ENCODE measurements around the gene GRK4.
"Not testable (repeated sequence)": the region's sequence is repeated elsewhere in the genome, so short reads cannot be mapped to it uniquely, and the experiment has no call there.

The GRK4 gene

GRCh38 chr4:3041192-3042142, 78.1 kb downstream of the GRK4 start:
- Mint-ChIP-seq H3K9me3 (no peaks in the 10 kb centered on the region), H3K27ac (peak overlapping the region; percentile 83), H3K4me1 (peaks cover 45% of the 10 kb centered on the region), H3K36me3 (peaks cover 5% of the 10 kb centered on the region), H3K4me3 (peak overlapping the region; percentile 77)
- ATAC-seq (peak; percentile 60), DNase-seq (ENCODE audit: low spot score in 2 of 2) (no peak)

DNA sequence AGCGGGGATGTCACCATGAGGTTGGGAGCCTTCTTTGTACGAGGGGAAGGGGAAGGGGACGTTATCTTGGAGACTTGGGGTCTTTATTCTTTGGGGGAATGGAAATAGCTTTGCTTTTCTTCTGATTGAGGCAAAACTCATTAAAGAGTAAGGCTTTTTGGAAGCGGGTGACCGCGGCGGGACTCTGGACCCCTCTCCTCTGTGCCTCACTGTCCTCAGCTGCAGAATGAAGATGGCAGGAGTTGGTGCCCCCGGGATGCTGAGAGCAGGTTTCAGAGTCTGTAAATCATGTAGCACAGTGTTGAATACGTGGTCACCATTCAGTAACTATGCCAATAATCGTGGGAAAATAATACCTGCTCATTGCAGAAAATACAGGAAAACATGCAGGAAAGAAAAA, 78.9 kb downstream of the GRK4 start:
- DNase-seq (ENCODE audit: low spot score in 2 of 2) (no peak), ATAC-seq (no peak)
- H3K4me1 Mint-ChIP-seq, result peaks cover 40% of the 10 kb centered on the region
- H3K4me3 Mint-ChIP-seq, result peak overlapping the region; percentile 77
- no peaks in the 10 kb centered on the region for H3K9me3 Mint-ChIP-seq
- H3K36me3 Mint-ChIP-seq, result peaks cover 5% of the 10 kb centered on the region
- peak overlapping the region; percentile 83 for H3K27ac Mint-ChIP-seq

DNA sequence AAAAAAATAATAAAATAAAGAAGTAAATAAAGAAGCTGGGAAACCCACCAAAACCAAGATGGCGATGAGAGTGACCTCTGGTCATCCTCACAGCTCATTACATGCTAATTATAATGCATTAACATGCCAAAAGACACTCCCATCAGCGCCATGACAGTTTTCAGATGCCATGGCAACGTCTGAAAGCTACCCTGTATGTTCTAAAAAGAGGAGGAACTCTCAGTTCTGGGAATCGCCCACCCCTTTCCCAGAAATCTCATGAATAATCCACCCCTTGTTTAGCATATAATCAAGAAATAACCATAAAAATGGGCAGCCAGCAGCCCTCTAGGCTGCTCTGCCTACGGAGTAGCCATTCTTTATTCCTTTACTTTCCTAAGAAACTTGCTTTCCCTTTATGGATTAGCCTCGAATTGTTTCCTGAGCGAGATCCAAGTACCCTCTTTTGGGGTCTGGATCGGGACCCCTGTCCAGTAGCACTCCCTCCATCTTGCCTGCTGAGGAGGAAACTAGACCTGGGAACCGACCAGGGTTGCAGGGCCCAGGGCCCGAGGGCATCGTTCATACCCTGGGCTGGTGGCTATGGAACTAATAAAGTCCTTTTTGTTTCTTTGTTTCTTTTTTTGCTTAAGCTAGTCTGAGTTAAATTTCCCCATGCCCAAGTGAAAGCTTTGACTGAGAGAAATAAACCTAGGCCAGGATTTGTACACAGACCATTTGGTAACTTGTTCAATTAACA, 80.1 kb downstream of the GRK4 start:
- H3K4me3 Mint-ChIP-seq, result no peak overlapping the region
- H3K9me3 Mint-ChIP-seq, result no peaks in the 10 kb centered on the region
- H3K36me3 Mint-ChIP-seq, result peaks cover 11% of the 10 kb centered on the region
- ATAC-seq, result no peak
- H3K4me1 Mint-ChIP-seq, result peaks cover 40% of the 10 kb centered on the region
- H3K27ac Mint-ChIP-seq, result no peak overlapping the region
- DNase-seq (ENCODE audit: low spot score in 2 of 2), result no peak

GRCh38 chr4:3044870-3045819, 81.8 kb downstream of the GRK4 start:
- no peaks in the 10 kb centered on the region for H3K9me3 Mint-ChIP-seq
- H3K4me3 Mint-ChIP-seq, result peak overlapping the region; percentile 55
- H3K36me3 Mint-ChIP-seq, result peaks cover 11% of the 10 kb centered on the region
- peaks cover 40% of the 10 kb centered on the region for H3K4me1 Mint-ChIP-seq
- DNase-seq (ENCODE audit: low spot score in 2 of 2), result peak; percentile 22 to 76
- H3K27ac Mint-ChIP-seq, result peak overlapping the region; percentile 81
- peak; percentile 70 for ATAC-seq

DNA sequence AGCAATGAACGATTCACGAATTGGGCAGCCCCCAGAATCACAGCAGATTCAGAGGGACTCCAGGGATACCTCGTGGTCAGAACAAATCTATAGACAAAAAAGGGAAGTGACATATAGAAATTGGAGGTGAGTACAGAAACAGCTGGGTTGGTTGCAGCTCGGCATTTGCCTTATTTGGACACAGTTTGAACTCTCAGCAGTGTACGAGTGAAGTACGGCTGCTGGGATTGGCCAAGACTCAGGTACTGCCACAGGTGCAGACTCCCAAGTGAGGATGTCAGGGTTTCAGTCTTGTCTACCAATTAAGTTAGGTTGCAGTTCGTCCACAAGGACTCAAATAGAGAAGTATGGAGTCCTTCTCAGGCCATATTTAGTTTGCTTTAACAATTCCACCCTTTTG, 82.8 kb downstream of the GRK4 start:
- H3K36me3 Mint-ChIP-seq, result peaks cover 11% of the 10 kb centered on the region
- no peak for DNase-seq (ENCODE audit: low spot score in 2 of 2)
- ATAC-seq, result no peak
- peaks cover 40% of the 10 kb centered on the region for H3K4me1 Mint-ChIP-seq
- H3K27ac Mint-ChIP-seq, result peak overlapping the region; percentile 81
- peak overlapping the region; percentile 55 for H3K4me3 Mint-ChIP-seq
- H3K9me3 Mint-ChIP-seq, result no peaks in the 10 kb centered on the region

GRCh38 chr4:3046623-3047022, 83.3 kb downstream of the GRK4 start:
- Mint-ChIP-seq H3K9me3 (no peaks in the 10 kb centered on the region), H3K27ac (no peak overlapping the region), H3K4me3 (peak overlapping the region; percentile 54), H3K36me3 (peaks cover 11% of the 10 kb centered on the region), H3K4me1 (peaks cover 39% of the 10 kb centered on the region)
- ATAC-seq, result no peak
- DNase-seq (ENCODE audit: low spot score in 2 of 2), result no peak

DNA sequence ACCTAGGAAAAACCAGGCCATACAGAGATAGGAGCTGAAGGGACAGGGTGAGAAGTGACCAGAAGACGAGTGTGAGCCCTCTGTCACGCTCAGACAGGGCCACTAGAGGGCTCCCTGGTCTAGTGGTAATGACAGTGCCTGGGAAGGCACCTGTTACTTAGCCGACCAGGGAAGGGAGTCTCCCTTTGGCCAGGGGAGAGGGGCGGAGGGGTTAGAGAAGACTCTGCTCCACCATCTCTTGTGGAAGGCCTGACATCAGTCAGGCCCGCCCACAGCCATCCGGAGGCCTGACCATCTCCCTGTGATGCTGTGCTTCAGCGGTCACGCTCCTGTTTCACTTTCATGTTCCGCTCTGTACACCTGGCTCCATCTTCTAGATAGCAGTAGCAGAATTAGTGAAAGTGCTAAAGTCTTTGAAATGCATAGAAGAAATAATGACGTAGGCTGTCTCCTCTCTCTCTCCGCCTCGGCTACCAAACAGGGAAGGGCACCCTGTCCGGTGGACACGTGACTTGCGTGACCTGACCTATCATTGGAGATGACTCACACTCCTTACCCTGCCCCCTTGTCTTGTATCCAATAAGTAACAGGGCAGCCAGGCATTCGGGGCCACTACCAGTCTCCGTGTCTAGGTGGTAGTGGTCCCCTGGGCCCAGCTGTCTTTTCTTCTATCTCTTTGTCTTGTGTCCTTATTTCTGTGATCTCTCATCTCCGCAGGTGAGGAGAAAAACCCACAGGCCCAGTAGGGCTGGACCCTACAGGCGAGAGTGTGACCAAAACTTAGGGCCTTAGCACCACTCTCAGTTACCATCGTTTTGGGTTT, 84.3 kb downstream of the GRK4 start:
- Mint-ChIP-seq H3K4me1 (peaks cover 32% of the 10 kb centered on the region), H3K36me3 (peaks cover 11% of the 10 kb centered on the region), H3K4me3 (peak overlapping the region; percentile 54), H3K9me3 (no peaks in the 10 kb centered on the region), H3K27ac (peak overlapping the region; percentile 77)
- ATAC-seq (peak; percentile 95), DNase-seq (ENCODE audit: low spot score in 2 of 2) (peak; percentile 58 to 84)

- not testable (repeated sequence) for DNase-seq (ENCODE audit: low spot score in 2 of 2); ATAC-seq; H3K4me3 Mint-ChIP-seq; H3K27ac Mint-ChIP-seq; H3K9me3 Mint-ChIP-seq; H3K36me3 Mint-ChIP-seq
- peaks cover 14% of the 10 kb centered on the region for H3K4me1 Mint-ChIP-seq
Measured at GRCh38 chr4:3051141-3051897, 87.9 kb downstream of the GRK4 start.

DNA sequence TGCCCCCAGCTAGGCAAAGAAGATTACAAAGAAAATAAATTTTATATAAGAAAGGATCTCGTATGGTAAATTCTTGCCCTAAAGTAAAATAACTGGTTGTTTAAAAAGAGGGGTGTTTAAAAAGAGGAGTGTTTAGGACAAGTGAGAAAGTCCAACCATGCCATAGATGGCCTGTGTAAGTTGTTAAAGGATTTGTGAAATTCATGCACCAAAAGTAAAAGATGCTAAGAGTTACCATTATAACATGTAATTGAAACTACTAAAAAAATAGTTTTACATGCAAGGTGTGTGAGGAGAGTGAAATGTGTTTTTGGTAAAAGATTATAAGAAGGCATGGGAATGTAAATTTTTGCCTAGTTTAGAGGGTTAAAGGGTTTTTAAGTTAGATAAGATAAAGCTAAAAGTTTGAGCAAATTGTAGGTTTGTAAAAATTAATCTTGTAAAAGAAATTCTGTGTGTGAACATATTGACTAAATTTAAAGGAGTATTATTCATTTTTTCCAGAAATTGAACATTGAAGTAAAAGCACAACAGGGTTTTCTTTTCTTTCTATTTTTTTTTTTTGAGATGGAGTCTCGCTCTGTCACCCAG, 90.9 kb downstream of the GRK4 start:
- H3K4me1 Mint-ChIP-seq, result no peaks in the 10 kb centered on the region
- no peaks in the 10 kb centered on the region for H3K36me3 Mint-ChIP-seq
- DNase-seq (ENCODE audit: low spot score in 2 of 2) (no peak), ATAC-seq (no peak)
- H3K9me3 Mint-ChIP-seq, result no peaks in the 10 kb centered on the region
- no peak overlapping the region for H3K4me3 Mint-ChIP-seq
- H3K27ac Mint-ChIP-seq, result no peak overlapping the region

DNA sequence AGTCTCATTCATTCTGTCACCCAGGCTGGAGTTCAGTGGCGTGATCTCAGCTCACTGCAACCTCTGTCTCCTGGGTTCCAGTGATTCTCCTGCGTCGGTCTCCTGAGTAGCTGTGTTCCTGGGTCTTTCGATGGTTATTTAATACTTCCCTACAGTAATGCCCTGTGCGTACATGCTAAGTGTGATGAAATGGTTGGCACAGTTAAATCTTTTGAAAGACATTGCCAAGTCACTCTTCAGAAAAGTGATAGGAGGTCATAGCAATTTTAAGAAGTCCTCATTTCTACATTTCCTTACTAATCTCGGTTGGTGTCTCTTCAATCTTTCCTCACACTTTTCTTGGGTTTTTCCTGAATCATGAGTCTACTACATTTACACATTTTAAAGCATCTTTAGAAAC, 96.6 kb downstream of the GRK4 start:
- no peaks in the 10 kb centered on the region for H3K4me1 Mint-ChIP-seq
- no peak overlapping the region for H3K27ac Mint-ChIP-seq

GRCh38 chr4:3060946-3061345, 97.6 kb downstream of the GRK4 start:
- Mint-ChIP-seq H3K36me3 (no peaks in the 10 kb centered on the region), H3K4me3 (no peak overlapping the region)
- DNase-seq (ENCODE audit: low spot score in 2 of 2), result no peak

More for the DNA sequence above, 96.6 kb downstream of the GRK4 start:
- no peak overlapping the region for H3K4me3 Mint-ChIP-seq
- ATAC-seq, result no peak
- no peaks in the 10 kb centered on the region for H3K9me3 Mint-ChIP-seq
- no peaks in the 10 kb centered on the region for H3K36me3 Mint-ChIP-seq
- no peak for DNase-seq (ENCODE audit: low spot score in 2 of 2)

GRCh38 chr4:3062471-3062870, 99.1 kb downstream of the GRK4 start:
- no peak overlapping the region for H3K4me3 Mint-ChIP-seq
- no peaks in the 10 kb centered on the region for H3K36me3 Mint-ChIP-seq
- DNase-seq (ENCODE audit: low spot score in 2 of 2), result no peak
- H3K9me3 Mint-ChIP-seq, result no peaks in the 10 kb centered on the region
- H3K27ac Mint-ChIP-seq, result no peak overlapping the region
- no peaks in the 10 kb centered on the region for H3K4me1 Mint-ChIP-seq
- no peak for ATAC-seq

More at GRCh38 chr4:3060946-3061345, 97.6 kb downstream of the GRK4 start:
- ATAC-seq, result no peak
- Mint-ChIP-seq H3K4me1 (no peaks in the 10 kb centered on the region), H3K27ac (no peak overlapping the region), H3K9me3 (no peaks in the 10 kb centered on the region)

GRCh38 chr4:3065551-3065950, 102.2 kb downstream of the GRK4 start:
- H3K4me1 Mint-ChIP-seq, result no peaks in the 10 kb centered on the region
- H3K4me3 Mint-ChIP-seq, result no peak overlapping the region
- H3K9me3 Mint-ChIP-seq, result no peaks in the 10 kb centered on the region
- no peaks in the 10 kb centered on the region for H3K36me3 Mint-ChIP-seq
- DNase-seq (ENCODE audit: low spot score in 2 of 2) (no peak), ATAC-seq (no peak)
- H3K27ac Mint-ChIP-seq, result no peak overlapping the region

Measured in stimulated activated effector memory CD8-positive, alpha-beta T cell treated with anti-CD3 and anti-CD28 coated beads, Interleukin-12 subunit alpha, Interleukin-12 subunit beta, amount 100 ng/mL, for 72 hours (primary cell).